ENCODE results near the gene CDHR2.

CDHR2 gene

GRCh38 chr5:176581361-176581760 lies 32.2 kb downstream of the CDHR2 start:
- H3K27me3 ChIP-seq (ENCODE audit: insufficient read depth, poor library complexity, severe bottlenecking): no peaks in the 10 kb centered on the region
- TF ChIP-seq CTCF (IDR thresholded peaks at IDR 0.05; ENCODE audit: insufficient read depth, low read length): no peak
- TF ChIP-seq POLR2AphosphoS5 (IDR thresholded peaks at IDR 0.05; ENCODE audit: low read depth): no peak
- TF ChIP-seq GABPA (IDR thresholded peaks at IDR 0.05; ENCODE audit: low read depth): no peak
- no peak for TF ChIP-seq REST (IDR thresholded peaks at IDR 0.05; ENCODE audit: insufficient replicate concordance, low read depth)
- TF ChIP-seq SPI1 (IDR thresholded peaks at IDR 0.05; ENCODE audit: borderline replicate concordance, low read depth): no peak

GRCh38 chr5:176583076-176583475 lies 33.9 kb downstream of the CDHR2 start:
- TF ChIP-seq GABPA (IDR thresholded peaks at IDR 0.05; ENCODE audit: low read depth): no peak
- no peak for TF ChIP-seq POLR2AphosphoS5 (IDR thresholded peaks at IDR 0.05; ENCODE audit: low read depth)
- no peak for TF ChIP-seq SPI1 (IDR thresholded peaks at IDR 0.05; ENCODE audit: borderline replicate concordance, low read depth)
- no peak for TF ChIP-seq CTCF (IDR thresholded peaks at IDR 0.05; ENCODE audit: insufficient read depth, low read length)
- no peak for TF ChIP-seq REST (IDR thresholded peaks at IDR 0.05; ENCODE audit: insufficient replicate concordance, low read depth)
- Histone ChIP-seq H3K27me3 (ENCODE audit: insufficient read depth, poor library complexity, severe bottlenecking) (no peaks in the 10 kb centered on the region), H3K27ac (replicated peaks) (no peak overlapping the region), H3K4me3 (replicated peaks; ENCODE audit: insufficient read depth, low read length) (no peak overlapping the region)
- no peak for DNase-seq (ENCODE audit: low read depth in 1 of 2, low spot score in 1 of 2)

More at GRCh38 chr5:176581361-176581760, 32.2 kb downstream of the CDHR2 start:
- no peak overlapping the region for H3K27ac ChIP-seq (replicated peaks)
- no peak overlapping the region for H3K4me3 ChIP-seq (replicated peaks; ENCODE audit: insufficient read depth, low read length)
- no peak for DNase-seq (ENCODE audit: low read depth in 1 of 2, low spot score in 1 of 2)

- TF ChIP-seq GABPA (IDR thresholded peaks at IDR 0.05; ENCODE audit: low read depth): no peak
- no peak for TF ChIP-seq REST (IDR thresholded peaks at IDR 0.05; ENCODE audit: insufficient replicate concordance, low read depth)
- no peak for TF ChIP-seq SPI1 (IDR thresholded peaks at IDR 0.05; ENCODE audit: borderline replicate concordance, low read depth)
- TF ChIP-seq POLR2AphosphoS5 (IDR thresholded peaks at IDR 0.05; ENCODE audit: low read depth): no peak
- TF ChIP-seq CTCF (IDR thresholded peaks at IDR 0.05; ENCODE audit: insufficient read depth, low read length): no peak
- no peak overlapping the region for H3K27ac ChIP-seq (replicated peaks)
Observed at GRCh38 chr5:176587398-176587797, 38.3 kb downstream of the CDHR2 start.

More at GRCh38 chr5:176587398-176587797, 38.3 kb downstream of the CDHR2 start:
- Histone ChIP-seq H3K27me3 (ENCODE audit: insufficient read depth, poor library complexity, severe bottlenecking) (no peaks in the 10 kb centered on the region), H3K4me3 (replicated peaks; ENCODE audit: insufficient read depth, low read length) (no peak overlapping the region)
- no peak for DNase-seq (ENCODE audit: low read depth in 1 of 2, low spot score in 1 of 2)
